Right lobe of liver (tissue), 6 donors: Measurements from ENCODE around the gene RPRD2. TPM values are rescaled to one million over a fixed set of nuclear protein-coding genes. Genes with fewer than 3 reads are reported as not detected.

Experiments used
- ATAC-seq, 4 donors: fragments of 200-7000 bp; cut with Tn5 transposase; one replicate each; pipeline ENCODE4 v1.9.1; 2020; ENCODE audit warnings: mild to moderate bottlenecking in 4 of 4, moderate library complexity in 4 of 4
- DNase-seq, 3 donors: peaks; one replicate each; pipeline ENCODE4 v3.0.0-alpha.2; 2020
- H3K27ac ChIP-seq, 3 donors: fragments of 200-600 bp; one replicate each; pipeline ENCODE4 v1.8.0; 2022
- H3K27me3 ChIP-seq, 2 donors: fragments of 200-600 bp; one replicate each; pipeline ENCODE4 v1.8.0; 2022
- H3K36me3 ChIP-seq, 4 donors: fragments of 200-600 bp; sonication (generic) in 1 of 4; one replicate each; pipeline versions ENCODE4 v1.5.1 to v1.8.0; 2017 to 2022; ENCODE audit warnings: control low read depth in 1 of 4
- H3K4me1 ChIP-seq, 4 donors: fragments of 200-600 bp; sonication (generic) in 1 of 4; one replicate each; pipeline versions ENCODE4 v1.5.1 to v1.8.0; 2017 to 2022; ENCODE audit warnings: control low read depth in 1 of 4
- H3K4me3 ChIP-seq, 3 donors: fragments of 200-600 bp; one replicate each; pipeline ENCODE4 v1.8.0; 2022
- H3K9me3 ChIP-seq, 4 donors: fragments of 200-600 bp; sonication (generic) in 1 of 4; one replicate each; pipeline versions ENCODE4 v1.5.1 to v1.8.0; 2017 to 2022; ENCODE audit warnings: control low read depth in 1 of 4
- POLR2A ChIP-seq: fragments of 450-650 bp; IDR thresholded peaks from one replicate; pipeline ENCODE4 v1.6.1; 2017; ENCODE audit warnings: antibody characterized with exemption, mild to moderate bottlenecking
- WGBS: methylation state at CpG from one replicate; pipeline ENCODE4 v1.1.6; 2018; ENCODE audit warnings: low coverage, low lambda C conversion rate; ENCODE audit not compliant: insufficient coverage; ENCODE audit errors: missing lambda C conversion rate; 5-methylcytosine and 5-hydroxymethylcytosine counted together
- intact Hi-C, 2 donors: fragments of 100-400 bp; cut with DNase I; formaldehyde crosslinking; loops; one replicate each; pipeline versions ENCODE4 v1.11.2 to v1.14.1; 2022
- total RNA-seq, 6 experiments: library from RNA; depleted of rRNA in 2 of 6; stranded (reverse); fragments of >200 nt in 2 of 6; fragmentation: NEBNext Ultra II Directional in 3 of 6; extraction: Animal tissue kit (Norgen Biotek cat#: 25700) in 3 of 6; gene quantifications; one replicate each; pipeline versions ENCODE4 v1.1.0 to v1.2.4, GENCODE V29; 2016 to 2023
- TF ChIP-seq, protein P1 (sequence below), 4 donors: fragments of 200-600 bp in 3 of 4; fragments of 450-650 bp in 1 of 4; IDR thresholded peaks; one replicate each; pipeline versions ENCODE4 v1.5.1 to v1.8.0; 2016 to 2022; ENCODE audit warnings: antibody characterized with exemption in 4 of 4, mild to moderate bottlenecking in 2 of 4
- donor health status: DM: no; HTN: yes; CAD: no.
- donor health status: DM: no; HTN: no; CAD: no.
- donor health status: DM: no; HTN: no; CAD: no.
- donor health status: DM: no; HTN: yes; CAD: no.
- donor health status: DM: no; HTN: yes; CAD: no.

Gene RPRD2
- total RNA-seq, 6 experiments from 2014 or later: 8.9 to 17.5 (median 11.0) TPM

DNA sequence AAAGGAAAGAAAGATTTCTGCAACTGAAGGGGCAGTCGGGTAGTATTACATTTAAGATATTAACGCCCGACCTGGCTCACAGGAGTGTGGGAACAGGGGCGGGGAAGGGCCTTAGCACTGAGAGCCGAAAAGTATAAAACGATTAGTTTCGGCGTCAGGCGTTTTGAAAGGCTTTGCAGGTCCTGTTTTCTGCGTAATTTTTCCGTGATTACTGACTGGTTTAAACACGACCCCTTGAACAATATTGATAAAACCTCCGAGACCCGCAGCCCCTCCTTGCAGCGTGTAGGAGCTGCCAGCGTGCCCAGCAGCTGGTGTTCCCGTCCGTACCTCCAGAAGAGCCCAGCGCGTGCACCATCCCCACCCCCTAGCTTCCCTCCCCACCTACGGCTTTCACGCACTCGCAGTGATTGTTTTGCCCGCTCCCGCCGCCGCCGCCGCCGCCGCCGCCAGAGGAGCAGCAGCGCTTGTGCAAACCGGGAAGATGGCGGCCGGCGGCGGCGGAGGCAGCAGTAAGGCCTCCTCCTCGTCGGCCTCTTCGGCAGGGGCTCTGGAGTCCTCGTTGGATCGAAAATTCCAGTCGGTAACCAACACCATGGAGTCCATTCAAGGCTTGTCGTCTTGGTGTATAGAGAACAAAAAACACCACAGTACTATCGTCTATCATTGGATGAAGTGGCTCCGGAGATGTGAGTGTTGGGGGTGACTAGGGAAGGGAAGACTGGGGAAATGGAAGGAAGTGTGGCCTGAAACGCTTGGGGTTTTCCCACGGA, 470 bp downstream of the RPRD2 start:
- H3K36me3 ChIP-seq: no peaks in the 10 kb centered on the region

DNA sequence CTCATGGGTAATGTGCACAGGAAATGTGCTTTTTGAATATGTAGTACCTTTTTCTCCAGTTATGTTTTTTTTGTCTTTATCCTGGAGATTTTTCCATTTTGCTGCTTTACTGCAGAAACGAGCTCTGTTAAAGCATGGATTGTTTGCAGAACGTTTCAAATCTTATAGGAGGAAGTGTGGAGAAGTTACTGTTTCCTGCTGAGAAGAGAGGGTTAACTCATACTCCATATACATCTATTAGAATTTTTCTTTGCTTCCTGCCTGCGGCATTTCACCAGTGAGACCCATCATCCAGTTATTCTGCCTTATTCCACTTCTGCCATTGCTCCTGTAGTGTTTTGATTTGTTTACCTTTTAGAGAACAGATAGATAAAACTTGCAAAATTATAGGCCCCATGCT, 2.0 kb downstream of the RPRD2 start:
- WGBS: 0% methylated on average over 3 of the region's 3 CpGs
- no peak for ATAC-seq
- H3K4me1 ChIP-seq: peaks cover 0 to 23% (median 2%) of the 10 kb centered on the region in 4 donors
- no peaks in the 10 kb centered on the region for H3K9me3 ChIP-seq
- DNase-seq: no peak
- H3K36me3 ChIP-seq: no peaks in the 10 kb centered on the region
- H3K27me3 ChIP-seq: no peaks in the 10 kb centered on the region
- H3K4me3 ChIP-seq: peak overlapping the region; percentile 60 to 77 (median 75)
- intact Hi-C loops: no loop called here
- TF ChIP-seq, protein P1, sequence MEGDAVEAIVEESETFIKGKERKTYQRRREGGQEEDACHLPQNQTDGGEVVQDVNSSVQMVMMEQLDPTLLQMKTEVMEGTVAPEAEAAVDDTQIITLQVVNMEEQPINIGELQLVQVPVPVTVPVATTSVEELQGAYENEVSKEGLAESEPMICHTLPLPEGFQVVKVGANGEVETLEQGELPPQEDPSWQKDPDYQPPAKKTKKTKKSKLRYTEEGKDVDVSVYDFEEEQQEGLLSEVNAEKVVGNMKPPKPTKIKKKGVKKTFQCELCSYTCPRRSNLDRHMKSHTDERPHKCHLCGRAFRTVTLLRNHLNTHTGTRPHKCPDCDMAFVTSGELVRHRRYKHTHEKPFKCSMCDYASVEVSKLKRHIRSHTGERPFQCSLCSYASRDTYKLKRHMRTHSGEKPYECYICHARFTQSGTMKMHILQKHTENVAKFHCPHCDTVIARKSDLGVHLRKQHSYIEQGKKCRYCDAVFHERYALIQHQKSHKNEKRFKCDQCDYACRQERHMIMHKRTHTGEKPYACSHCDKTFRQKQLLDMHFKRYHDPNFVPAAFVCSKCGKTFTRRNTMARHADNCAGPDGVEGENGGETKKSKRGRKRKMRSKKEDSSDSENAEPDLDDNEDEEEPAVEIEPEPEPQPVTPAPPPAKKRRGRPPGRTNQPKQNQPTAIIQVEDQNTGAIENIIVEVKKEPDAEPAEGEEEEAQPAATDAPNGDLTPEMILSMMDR (IDR thresholded peaks at IDR 0.05): no peak
- no peak for TF ChIP-seq POLR2A
- peak overlapping the region; percentile 77 to 98 (median 95) for H3K27ac ChIP-seq

More for the DNA sequence above, 470 bp downstream of the RPRD2 start:
- Histone ChIP-seq H3K27me3 (no peaks in the 10 kb centered on the region), H3K4me1 (peaks cover 0 to 13% (median 2%) of the 10 kb centered on the region in 4 donors), H3K9me3 (no peaks in the 10 kb centered on the region), H3K4me3 (peak overlapping the region; percentile 60 to 77 (median 75)), H3K27ac (peak overlapping the region; percentile 77 to 98 (median 95))
- TF ChIP-seq POLR2A: peak; percentile 57
- TF ChIP-seq, protein P1 (IDR thresholded peaks at IDR 0.05): peak in 2 of 4 donors; percentile 13 to 15
- ATAC-seq (peak; percentile 61 to 71 (median 69)), DNase-seq (peak; percentile 83 to 89 (median 88))
- intact Hi-C loops: no loop called here
- under 1% methylated on average over 42 of the region's 50 CpGs for WGBS

DNA sequence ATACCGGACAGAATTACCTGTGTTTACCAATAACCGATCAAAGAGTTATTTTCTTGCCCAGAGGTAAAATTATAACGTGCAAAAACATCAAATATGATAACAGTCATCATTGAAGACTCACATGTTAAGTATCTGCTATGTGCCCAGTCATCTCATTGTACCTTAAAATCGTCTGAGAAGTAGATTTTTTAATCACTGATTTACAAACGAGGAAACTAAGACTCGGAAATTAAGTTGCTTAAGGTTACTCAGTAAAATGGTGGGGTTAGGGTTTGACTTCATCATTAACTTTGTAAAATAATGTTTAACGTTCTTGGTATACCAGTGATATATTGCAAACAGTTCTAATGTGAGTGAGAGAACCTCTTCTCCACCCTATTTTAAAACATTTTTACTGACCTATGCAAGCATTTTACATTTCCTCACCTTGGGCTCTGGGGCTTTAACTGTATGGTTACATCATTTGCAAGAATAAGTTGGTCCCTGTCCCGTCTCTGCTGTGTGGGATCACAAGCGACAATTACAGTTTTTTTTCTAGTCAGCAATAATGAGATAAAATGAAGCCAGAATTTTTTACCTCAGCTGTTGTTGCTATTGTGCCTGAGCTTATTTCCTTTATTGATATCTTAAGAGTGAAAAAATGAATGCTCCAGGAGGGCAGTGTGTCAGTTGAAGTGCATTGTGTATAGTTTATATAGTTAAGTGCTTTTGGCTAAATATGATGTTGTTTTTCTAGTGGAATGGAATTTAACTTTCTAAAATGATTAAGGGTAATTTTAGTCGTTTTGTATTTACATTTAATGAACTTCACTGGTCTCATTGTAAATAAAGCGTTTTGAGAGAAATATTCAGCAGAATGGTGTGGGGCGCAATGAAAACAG, 2.7 kb downstream of the RPRD2 start:
- DNase-seq (no peak), ATAC-seq (no peak)
- Histone ChIP-seq H3K9me3 (no peaks in the 10 kb centered on the region), H3K36me3 (no peaks in the 10 kb centered on the region), H3K4me3 (peak overlapping the region; percentile 60 to 77 (median 75)), H3K27me3 (no peaks in the 10 kb centered on the region), H3K4me1 (peaks cover 0 to 30% (median 2%) of the 10 kb centered on the region in 4 donors), H3K27ac (peak overlapping the region; percentile 27 to 98 (median 77))
- intact Hi-C loops: no loop called here
- TF ChIP-seq POLR2A: no peak
- TF ChIP-seq, protein P1 (IDR thresholded peaks at IDR 0.05): no peak
- WGBS: 9% methylated on average over 12 of the region's 12 CpGs

DNA sequence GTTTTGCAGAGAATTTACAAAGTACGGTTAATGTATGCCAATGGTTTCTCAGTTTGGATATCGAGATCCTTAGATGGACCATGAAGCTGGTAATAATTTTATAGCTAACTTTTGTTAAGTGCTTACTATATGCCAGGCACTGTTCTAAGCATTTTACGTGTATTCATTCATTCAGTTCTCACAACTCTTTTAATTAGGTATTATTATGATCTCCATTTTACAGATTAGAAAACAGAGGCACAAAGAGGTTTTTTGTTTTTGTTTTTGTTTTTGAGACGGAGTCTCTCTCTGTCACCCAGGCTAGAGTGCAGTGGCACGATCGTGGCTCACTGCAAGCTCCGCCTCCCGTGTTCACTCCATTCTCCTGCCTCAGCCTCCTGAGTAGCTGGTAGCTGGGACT, 7.2 kb downstream of the RPRD2 start:
- ATAC-seq: no peak
- no peak for TF ChIP-seq POLR2A
- TF ChIP-seq, protein P1 (IDR thresholded peaks at IDR 0.05): no peak
- H3K4me3 ChIP-seq: no peak overlapping the region

More for the DNA sequence above, 7.2 kb downstream of the RPRD2 start:
- no peak for DNase-seq
- Histone ChIP-seq H3K27me3 (no peaks in the 10 kb centered on the region), H3K36me3 (no peaks in the 10 kb centered on the region), H3K4me1 (peaks cover 0 to 39% (median 2%) of the 10 kb centered on the region in 4 donors), H3K9me3 (no peaks in the 10 kb centered on the region), H3K27ac (no peak overlapping the region)
- intact Hi-C loops: no loop called here
- WGBS: 85% methylated on average over 8 of the region's 8 CpGs
